Daoy (cell line): ENCODE measurements around the gene TLR8. TPM values are rescaled to one million over a fixed set of nuclear protein-coding genes. Genes with fewer than 3 reads are reported as not detected.
"Not testable (repeated sequence)": the region's sequence is repeated elsewhere in the genome, so short reads cannot be mapped to it uniquely, and the experiment has no call there.

Experiments
- DNase-seq: peaks from one replicate; pipeline ENCODE4 v3.0.0-alpha.2; 2015; ENCODE audit warnings: low read depth
- total RNA-seq: library from RNA; depleted of rRNA; stranded (reverse); fragments of >200 nt; shearing (Covaris generic); gene quantifications from 2 replicates; pipeline ENCODE4 v1.2.3, GENCODE V29; 2014

Gene TLR8
- total RNA-seq, 1 experiment from 2014 or later, result not detected

GRCh38 chrX:12946406-12946805, 40.0 kb downstream of the TLR8 start:
- no peak for DNase-seq

DNA sequence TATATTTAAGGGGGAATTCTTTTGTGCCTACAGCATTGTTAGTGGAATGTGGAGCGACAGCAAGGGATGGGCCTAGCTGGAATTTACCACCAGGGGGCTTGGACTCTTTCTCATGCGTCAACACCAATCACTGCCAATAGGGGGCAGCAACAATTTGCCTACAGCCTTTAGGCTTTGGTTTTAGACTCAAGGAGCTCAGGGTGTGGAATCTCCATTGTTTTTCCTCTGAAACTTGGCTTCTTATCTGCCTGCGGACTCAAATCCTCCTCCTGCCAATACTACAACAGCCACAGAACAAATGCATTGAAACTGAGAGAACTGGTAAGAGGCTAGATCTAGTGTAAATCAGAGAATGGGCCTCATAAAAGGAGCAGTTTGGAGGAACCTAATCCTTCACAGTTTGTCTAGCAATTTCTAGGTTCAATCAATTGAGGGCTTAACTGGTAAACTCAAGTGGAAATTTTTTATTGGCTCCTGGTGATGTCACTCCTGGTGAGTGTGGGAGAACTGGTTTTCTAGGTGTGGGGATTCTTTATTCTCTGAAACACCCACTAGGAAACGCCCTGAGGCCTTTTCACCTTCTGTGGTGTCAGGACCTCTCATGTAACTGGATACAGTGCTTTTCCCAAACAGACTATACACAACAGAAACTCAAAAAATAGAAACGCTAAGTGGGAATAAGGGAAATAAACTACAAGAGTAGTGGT, 40.6 kb downstream of the TLR8 start:
- DNase-seq, result peak; percentile 73

GRCh38 chrX:12947545-12948235, 41.3 kb downstream of the TLR8 start:
- no peak for DNase-seq

- no peak for DNase-seq
Observed at GRCh38 chrX:12948495-12948894, 42.1 kb downstream of the TLR8 start.

- no peak for DNase-seq
Observed at GRCh38 chrX:12949205-12949926, 42.9 kb downstream of the TLR8 start.

DNA sequence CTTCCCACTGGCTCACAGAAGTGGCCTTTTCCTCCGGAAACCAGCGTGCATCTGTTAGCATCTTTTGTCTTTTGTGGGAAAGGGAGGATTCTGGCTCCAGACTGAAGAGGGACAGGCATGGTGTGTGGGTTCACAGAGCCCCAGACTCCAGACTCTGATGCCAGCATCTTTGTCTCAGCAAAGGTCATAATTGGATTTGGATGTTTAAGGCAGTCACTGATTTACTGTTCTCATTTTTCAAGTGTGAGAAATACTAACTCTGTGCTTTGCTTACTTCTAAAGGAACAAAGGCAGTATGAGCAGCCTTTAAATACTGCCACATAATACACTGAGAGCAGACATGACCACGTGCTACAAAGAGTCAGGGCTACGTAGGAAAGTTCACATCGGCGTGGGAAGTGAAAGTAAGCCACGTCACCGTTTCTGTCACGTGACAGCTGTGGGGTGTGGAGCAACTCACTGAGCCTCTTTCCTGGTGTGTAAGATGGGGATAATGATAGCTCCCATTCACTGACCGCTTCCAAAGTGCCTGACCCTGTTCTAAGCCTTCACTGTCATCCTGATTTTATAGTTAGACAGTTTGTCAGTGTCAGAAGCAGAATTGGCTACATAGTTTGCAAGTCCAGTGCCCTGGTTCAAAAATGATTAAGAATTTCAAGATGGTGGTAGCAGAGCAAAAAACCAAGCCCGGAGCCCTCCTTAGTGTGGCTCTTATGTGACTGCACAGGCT, 43.7 kb downstream of the TLR8 start:
- DNase-seq, result peak; percentile 75

GRCh38 chrX:12950851-12951594, 44.6 kb downstream of the TLR8 start:
- DNase-seq, result peak; percentile 65

GRCh38 chrX:12951595-12951975, 45.2 kb downstream of the TLR8 start:
- no peak for DNase-seq

GRCh38 chrX:12953420-12953819, 47.0 kb downstream of the TLR8 start:
- DNase-seq, result no peak

- no peak for DNase-seq
Observed at GRCh38 chrX:12954376-12954775, 48.0 kb downstream of the TLR8 start.

GRCh38 chrX:12954981-12955380, 48.6 kb downstream of the TLR8 start:
- no peak for DNase-seq

GRCh38 chrX:12955882-12956703, 49.7 kb downstream of the TLR8 start:
- DNase-seq, result peak; percentile 71

GRCh38 chrX:12956704-12957534, 50.5 kb downstream of the TLR8 start:
- DNase-seq, result peak; percentile 53

GRCh38 chrX:12958059-12958458, 51.6 kb downstream of the TLR8 start:
- DNase-seq, result no peak

GRCh38 chrX:12958461-12958860, 52.0 kb downstream of the TLR8 start:
- no peak for DNase-seq

GRCh38 chrX:12961196-12961718, 54.8 kb downstream of the TLR8 start:
- DNase-seq, result no peak

GRCh38 chrX:12962041-12962504, 55.7 kb downstream of the TLR8 start:
- no peak for DNase-seq

DNA sequence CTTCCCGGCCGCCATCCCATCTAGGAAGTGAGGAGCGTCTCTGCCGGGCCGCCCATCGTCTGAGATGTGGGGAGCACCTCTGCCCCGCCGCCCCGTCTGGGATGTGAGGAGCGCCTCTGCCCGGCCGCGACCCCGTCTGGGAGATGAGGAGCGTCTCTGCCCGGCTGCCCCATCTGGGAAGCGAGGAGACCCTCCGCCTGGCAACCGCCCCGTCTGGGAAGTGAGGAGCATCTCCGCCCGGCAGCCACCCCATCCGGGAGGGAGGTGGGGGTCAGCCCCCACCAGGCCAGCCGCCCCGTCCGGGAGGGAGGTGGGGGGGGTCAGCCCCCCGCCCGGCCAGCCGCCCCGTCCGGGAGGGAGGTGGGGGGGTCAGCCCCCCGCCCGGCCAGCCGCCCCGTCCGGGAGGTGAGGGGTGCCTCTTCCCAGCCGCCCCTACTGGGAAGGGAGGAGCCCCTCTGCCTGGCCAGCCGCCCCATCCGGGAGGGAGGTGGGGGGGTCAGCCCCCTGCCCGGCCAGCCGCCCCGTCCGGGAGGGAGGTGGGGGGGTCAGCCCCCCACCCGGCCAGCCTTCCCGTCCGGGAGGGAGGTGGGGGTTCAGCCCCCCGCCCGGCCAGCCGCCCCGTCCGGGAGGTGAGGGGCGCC, 56.9 kb downstream of the TLR8 start:
- not testable (repeated sequence) for DNase-seq
